ENCODE data around the gene RRM2.

The RRM2 gene

GRCh38 chr2:10160203-10160955 is 37.8 kb downstream of the RRM2 start:
- Mint-ChIP-seq H3K9me3 (no peaks in the 10 kb centered on the region), H3K4me1 (peaks cover 26% of the 10 kb centered on the region), H3K4me3 (no peak overlapping the region), H3K27ac (peak overlapping the region; percentile 61), H3K27me3 (no peaks in the 10 kb centered on the region), H3K36me3 (peaks cover 50% of the 10 kb centered on the region)
- CTCF ChIA-PET, result interaction anchor here (1.0 to 6.1 kb wide), 3 partner anchors 17 to 275 kb away, joined by 3 to 35 read pairs (median 9); no protein-coding TSS in a partner anchor
- no peak for DNase-seq

- Mint-ChIP-seq H3K36me3 (peaks cover 43% of the 10 kb centered on the region), H3K27me3 (no peaks in the 10 kb centered on the region)
These were observed 38.8 kb downstream of the RRM2 start for GRCh38 chr2:10161206-10161931.

GRCh38 chr2:10161961-10162441 is 39.5 kb downstream of the RRM2 start:
- Mint-ChIP-seq H3K36me3 (peaks cover 47% of the 10 kb centered on the region), H3K4me3 (no peak overlapping the region), H3K9me3 (no peaks in the 10 kb centered on the region), H3K27me3 (no peaks in the 10 kb centered on the region), H3K27ac (no peak overlapping the region), H3K4me1 (peaks cover 26% of the 10 kb centered on the region)
- DNase-seq, result no peak
- CTCF ChIA-PET, result no interaction called here

More at GRCh38 chr2:10161206-10161931, 38.8 kb downstream of the RRM2 start:
- Mint-ChIP-seq H3K9me3 (no peaks in the 10 kb centered on the region), H3K4me3 (no peak overlapping the region), H3K4me1 (peaks cover 26% of the 10 kb centered on the region), H3K27ac (peak overlapping the region; percentile 53)
- no peak for DNase-seq
- CTCF ChIA-PET, result interaction anchor here (6.1 kb wide), 1 partner anchor 247 kb away, joined by 35 read pairs; no protein-coding TSS in a partner anchor

GRCh38 chr2:10162586-10163497 is 40.3 kb downstream of the RRM2 start:
- CTCF ChIA-PET, result interaction anchor here (1.4 kb wide), 1 partner anchor 246 kb away, joined by 4 read pairs; no protein-coding TSS in a partner anchor
- no peak overlapping the region for H3K27ac Mint-ChIP-seq
- H3K4me3 Mint-ChIP-seq, result no peak overlapping the region
- H3K9me3 Mint-ChIP-seq, result no peaks in the 10 kb centered on the region
- peaks cover 26% of the 10 kb centered on the region for H3K4me1 Mint-ChIP-seq
- peaks cover 47% of the 10 kb centered on the region for H3K36me3 Mint-ChIP-seq
- H3K27me3 Mint-ChIP-seq, result no peaks in the 10 kb centered on the region
- DNase-seq, result no peak

GRCh38 chr2:10163498-10164486 is 41.3 kb downstream of the RRM2 start:
- H3K9me3 Mint-ChIP-seq, result no peaks in the 10 kb centered on the region
- H3K4me3 Mint-ChIP-seq, result no peak overlapping the region
- CTCF ChIA-PET, result interaction anchor here (1.4 kb wide), 1 partner anchor 245 kb away, joined by 4 read pairs; no protein-coding TSS in a partner anchor
- DNase-seq, result no peak
- peaks cover 49% of the 10 kb centered on the region for H3K36me3 Mint-ChIP-seq
- H3K4me1 Mint-ChIP-seq, result peaks cover 21% of the 10 kb centered on the region
- H3K27ac Mint-ChIP-seq, result peak overlapping the region; percentile 16
- H3K27me3 Mint-ChIP-seq, result no peaks in the 10 kb centered on the region

GRCh38 chr2:10164601-10165000 is 42.1 kb downstream of the RRM2 start:
- DNase-seq, result no peak
- H3K4me1 Mint-ChIP-seq, result peaks cover 13% of the 10 kb centered on the region
- no peak overlapping the region for H3K27ac Mint-ChIP-seq
- no peaks in the 10 kb centered on the region for H3K27me3 Mint-ChIP-seq
- no peak overlapping the region for H3K4me3 Mint-ChIP-seq
- H3K36me3 Mint-ChIP-seq, result peaks cover 44% of the 10 kb centered on the region
- CTCF ChIA-PET, result no interaction called here
- no peaks in the 10 kb centered on the region for H3K9me3 Mint-ChIP-seq

GRCh38 chr2:10165282-10165681 is 42.7 kb downstream of the RRM2 start:
- no peak for DNase-seq
- CTCF ChIA-PET, result no interaction called here
- Mint-ChIP-seq H3K27me3 (no peaks in the 10 kb centered on the region), H3K36me3 (peaks cover 42% of the 10 kb centered on the region), H3K27ac (no peak overlapping the region), H3K4me1 (peaks cover 9% of the 10 kb centered on the region), H3K4me3 (no peak overlapping the region), H3K9me3 (no peaks in the 10 kb centered on the region)

- CTCF ChIA-PET, result interaction anchor here (0.7 to 1.4 kb wide), 2 partner anchors 10 to 93 kb away, joined by 3 read pairs; no protein-coding TSS in a partner anchor
- H3K27ac Mint-ChIP-seq, result peak overlapping the region; percentile 60
- no peak overlapping the region for H3K4me3 Mint-ChIP-seq
- peaks cover 9% of the 10 kb centered on the region for H3K4me1 Mint-ChIP-seq
- DNase-seq, result no peak
- no peaks in the 10 kb centered on the region for H3K27me3 Mint-ChIP-seq
- H3K36me3 Mint-ChIP-seq, result peaks cover 41% of the 10 kb centered on the region
- H3K9me3 Mint-ChIP-seq, result no peaks in the 10 kb centered on the region
These were observed 43.5 kb downstream of the RRM2 start for GRCh38 chr2:10165861-10166675.

GRCh38 chr2:10166676-10167292 is 44.2 kb downstream of the RRM2 start:
- no peak overlapping the region for H3K4me3 Mint-ChIP-seq
- H3K27me3 Mint-ChIP-seq, result no peaks in the 10 kb centered on the region
- H3K27ac Mint-ChIP-seq, result no peak overlapping the region
- H3K4me1 Mint-ChIP-seq, result peaks cover 9% of the 10 kb centered on the region
- H3K36me3 Mint-ChIP-seq, result peaks cover 36% of the 10 kb centered on the region
- no peak for DNase-seq
- CTCF ChIA-PET, result interaction anchor here (0.7 to 1.4 kb wide), 2 partner anchors 11 to 94 kb away, joined by 3 read pairs; no protein-coding TSS in a partner anchor
- H3K9me3 Mint-ChIP-seq, result no peaks in the 10 kb centered on the region

GRCh38 chr2:10167316-10167715 is 44.8 kb downstream of the RRM2 start:
- CTCF ChIA-PET, result interaction anchor here (1.4 kb wide), 1 partner anchor 95 kb away, joined by 3 read pairs; no protein-coding TSS in a partner anchor
- Mint-ChIP-seq H3K27ac (peak overlapping the region; percentile 58), H3K9me3 (no peaks in the 10 kb centered on the region), H3K27me3 (no peaks in the 10 kb centered on the region), H3K4me1 (peaks cover 9% of the 10 kb centered on the region), H3K4me3 (no peak overlapping the region), H3K36me3 (peaks cover 38% of the 10 kb centered on the region)
- no peak for DNase-seq

- no peak overlapping the region for H3K4me3 Mint-ChIP-seq
- no peaks in the 10 kb centered on the region for H3K9me3 Mint-ChIP-seq
- H3K4me1 Mint-ChIP-seq, result peaks cover 6% of the 10 kb centered on the region
- CTCF ChIA-PET, result no interaction called here
- H3K27ac Mint-ChIP-seq, result no peak overlapping the region
- H3K36me3 Mint-ChIP-seq, result peaks cover 41% of the 10 kb centered on the region
- no peaks in the 10 kb centered on the region for H3K27me3 Mint-ChIP-seq
- DNase-seq, result no peak
These were observed 45.7 kb downstream of the RRM2 start for GRCh38 chr2:10168221-10168620.

Data from activated naive CD4-positive, alpha-beta T cell treated with anti-CD3 and anti-CD28 coated beads, Interleukin-2, amount 10 ng/mL, durations not matched to agents 7 days and 5 days (primary cell).